GM21528 (cell line): ENCODE results near the gene ERG.

Experiments
- ATAC-seq: cut with Tn5 transposase; IDR thresholded peaks from one replicate; pipeline ENCODE4 v1.9.1; 2021; ENCODE audit warnings: mild to moderate bottlenecking, moderate library complexity; ENCODE audit not compliant: unreplicated experiment, low FRiP score

The ERG gene

GRCh38 chr21:38475519-38475918 is 22.8 kb downstream of the ERG start:
- no peak for ATAC-seq

DNA sequence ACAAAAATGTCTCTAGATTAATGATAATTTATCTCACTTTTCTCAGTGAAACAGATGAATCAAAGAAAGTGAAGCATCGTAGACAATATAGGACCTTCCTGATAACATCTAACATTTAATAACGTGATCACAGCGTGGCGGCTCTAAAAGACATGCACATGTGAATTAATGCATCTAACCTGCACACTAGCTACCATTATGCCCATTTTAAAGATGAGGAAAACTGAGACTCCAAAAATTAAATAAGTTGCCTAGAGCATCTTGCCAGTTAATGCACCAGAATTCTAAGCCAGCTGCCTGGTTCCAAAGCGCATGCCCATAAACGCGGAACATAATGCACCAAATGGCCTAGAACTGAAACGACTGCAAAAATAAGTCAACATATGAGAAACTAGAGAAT is 23.5 kb downstream of the ERG start:
- no peak for ATAC-seq

- ATAC-seq: no peak
These were observed 24.2 kb downstream of the ERG start for GRCh38 chr21:38474124-38474523.

- no peak for ATAC-seq
These were observed 25.7 kb downstream of the ERG start for GRCh38 chr21:38472412-38473108.

GRCh38 chr21:38471766-38472165 is 26.5 kb downstream of the ERG start:
- ATAC-seq: no peak

GRCh38 chr21:38470755-38471154 is 27.5 kb downstream of the ERG start:
- ATAC-seq: no peak

- no peak for ATAC-seq
These were observed 28.6 kb downstream of the ERG start for GRCh38 chr21:38469642-38470041.

GRCh38 chr21:38468989-38469388 is 29.3 kb downstream of the ERG start:
- no peak for ATAC-seq

DNA sequence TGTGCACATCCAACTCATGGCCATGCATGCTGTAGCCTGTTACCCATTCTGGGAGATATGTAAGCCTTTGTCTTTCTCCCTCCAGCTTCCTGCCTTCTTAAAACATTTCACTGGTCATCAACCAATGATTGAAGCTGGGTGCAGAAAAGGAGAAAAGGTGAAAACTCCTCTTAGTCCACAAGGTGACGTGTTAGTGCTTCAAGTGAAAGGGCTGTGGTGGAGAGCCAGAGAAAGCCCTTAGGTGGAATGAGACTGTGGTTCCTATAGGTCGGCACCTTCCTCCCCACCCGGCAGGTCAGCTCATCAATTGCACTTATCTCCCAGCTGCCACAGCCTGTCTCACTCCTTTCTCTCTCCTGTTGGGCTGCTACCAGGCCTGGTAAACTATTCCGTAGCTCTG is 30.4 kb downstream of the ERG start:
- ATAC-seq: no peak

DNA sequence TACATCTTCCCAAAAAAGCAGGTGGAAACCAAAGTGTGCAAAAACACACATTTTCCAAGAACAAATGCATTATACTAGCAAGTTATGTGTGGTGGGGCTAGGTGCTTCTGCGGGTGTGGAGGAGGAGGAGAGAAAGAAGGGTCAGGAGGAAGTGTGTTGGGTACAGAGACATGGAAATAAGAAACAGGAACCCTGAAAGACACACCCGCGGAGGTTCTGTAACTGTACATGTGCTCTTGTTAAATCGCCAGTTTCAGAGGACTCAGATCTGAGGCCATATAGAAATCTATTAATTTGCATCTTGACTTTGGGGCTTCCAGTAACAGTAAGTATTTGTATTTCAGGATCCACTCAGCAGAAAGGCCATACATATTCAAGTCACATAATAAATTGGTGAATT is 30.9 kb downstream of the ERG start:
- no peak for ATAC-seq

GRCh38 chr21:38460171-38460742 is 38.0 kb downstream of the ERG start:
- no peak for ATAC-seq

DNA sequence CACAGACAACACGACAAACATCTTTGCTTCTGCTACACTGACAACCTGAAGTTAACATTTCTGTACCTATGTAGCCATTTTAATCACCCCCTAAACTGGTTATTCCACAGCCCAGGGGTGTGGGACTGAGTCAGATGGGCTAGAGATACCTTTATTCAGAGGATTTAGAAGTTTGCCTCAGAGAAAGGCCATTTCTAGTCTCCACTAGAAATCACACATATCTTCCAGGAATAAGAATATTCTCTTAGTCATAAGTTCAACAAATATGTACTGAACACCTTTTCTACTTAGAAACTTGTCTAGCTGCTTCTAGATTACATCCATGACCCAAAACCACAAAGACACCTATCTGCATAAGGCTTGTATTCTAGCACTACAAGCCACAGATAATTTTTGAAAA is 38.8 kb downstream of the ERG start:
- no peak for ATAC-seq

DNA sequence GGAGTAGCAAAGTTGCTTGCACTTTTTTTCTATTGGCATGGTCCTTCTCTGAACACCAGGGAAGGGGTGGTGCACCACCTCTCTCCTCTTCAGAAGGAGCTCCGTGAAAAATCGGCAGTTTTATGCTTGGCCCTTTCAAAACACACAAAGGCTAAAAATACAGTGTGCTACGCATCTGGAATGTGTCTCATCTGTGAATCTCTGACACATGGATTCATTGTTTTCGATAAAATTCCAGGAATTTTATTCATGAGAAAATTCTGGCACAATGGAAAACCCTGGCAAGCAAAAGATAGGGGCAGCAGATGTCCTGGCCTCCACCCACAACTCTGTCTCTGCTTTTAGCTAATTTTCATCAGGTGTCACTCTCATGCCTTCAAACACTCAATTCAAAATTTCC is 42.9 kb downstream of the ERG start:
- no peak for ATAC-seq

- no peak for ATAC-seq
These were observed 43.6 kb downstream of the ERG start for GRCh38 chr21:38454702-38455101.

DNA sequence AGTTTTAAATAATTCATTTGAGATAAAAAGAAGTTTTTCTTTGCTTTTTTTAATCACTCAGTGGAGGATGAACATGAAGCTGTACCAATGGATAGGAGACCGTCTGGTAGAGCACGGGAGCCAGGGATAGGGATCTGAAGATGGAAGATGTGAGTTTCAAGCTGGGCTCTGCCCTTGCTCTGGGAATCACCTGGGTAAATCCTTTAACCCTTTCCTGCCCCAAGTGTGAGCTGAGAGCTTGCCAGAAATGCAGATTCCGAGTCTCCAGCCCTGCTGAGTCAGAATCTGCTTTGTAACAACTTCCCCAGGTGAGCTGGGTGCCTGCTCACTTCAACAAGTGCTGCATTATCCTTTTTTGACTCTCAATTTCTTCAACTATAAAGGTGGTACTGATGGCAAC is 44.1 kb downstream of the ERG start:
- ATAC-seq: no peak

DNA sequence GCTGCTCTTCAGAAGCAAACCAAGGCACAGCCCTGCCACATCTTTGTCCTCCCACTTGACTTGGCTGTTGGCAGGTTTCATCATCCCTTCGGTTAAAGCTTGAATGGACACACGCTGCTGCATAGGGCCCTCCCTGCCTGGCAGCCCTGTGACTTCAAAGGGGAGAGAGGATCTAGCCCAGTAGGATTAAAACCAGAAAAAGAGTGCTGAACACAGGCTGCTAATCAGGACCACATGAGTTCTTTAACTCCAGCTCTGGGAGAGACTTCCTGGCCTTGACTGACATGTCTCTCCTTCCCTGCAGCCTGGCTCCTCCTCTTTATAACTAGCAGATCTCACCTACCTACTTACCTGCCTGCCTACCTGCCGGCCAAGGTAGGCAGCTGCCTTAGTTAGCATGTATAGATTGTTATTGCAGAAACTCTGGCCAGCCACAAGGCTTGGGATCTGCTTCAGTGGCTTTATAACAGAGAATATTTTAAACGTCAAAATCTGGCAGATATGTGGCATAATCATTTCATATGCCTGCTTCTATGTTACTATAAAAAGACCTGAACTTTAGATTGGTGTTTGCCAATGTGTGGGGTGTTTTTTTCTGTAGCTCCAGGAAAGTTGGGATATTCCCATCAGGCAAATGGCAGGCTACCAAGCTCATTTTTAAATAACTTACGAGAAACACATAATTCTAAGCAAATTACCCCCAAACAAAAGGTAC is 49.4 kb downstream of the ERG start:
- ATAC-seq: no peak

DNA sequence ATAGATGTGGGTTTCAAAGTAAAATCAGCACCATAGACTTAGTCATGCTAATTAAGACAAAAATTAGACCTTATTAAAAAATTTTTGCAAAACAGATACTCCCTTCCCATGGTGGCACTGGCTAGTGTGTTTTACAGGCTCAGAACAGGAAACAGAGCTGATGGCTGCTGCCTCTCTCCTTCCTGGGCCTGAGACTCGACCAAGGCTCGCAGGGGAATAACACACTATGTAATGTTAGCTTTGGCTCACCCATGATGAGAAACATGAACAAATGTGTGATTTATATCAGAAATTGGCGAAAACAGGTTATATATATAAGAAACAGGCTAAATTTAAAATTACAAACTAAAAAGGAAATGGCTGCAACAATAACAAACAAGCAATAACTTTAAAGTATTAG is 50.7 kb downstream of the ERG start:
- ATAC-seq: no peak

DNA sequence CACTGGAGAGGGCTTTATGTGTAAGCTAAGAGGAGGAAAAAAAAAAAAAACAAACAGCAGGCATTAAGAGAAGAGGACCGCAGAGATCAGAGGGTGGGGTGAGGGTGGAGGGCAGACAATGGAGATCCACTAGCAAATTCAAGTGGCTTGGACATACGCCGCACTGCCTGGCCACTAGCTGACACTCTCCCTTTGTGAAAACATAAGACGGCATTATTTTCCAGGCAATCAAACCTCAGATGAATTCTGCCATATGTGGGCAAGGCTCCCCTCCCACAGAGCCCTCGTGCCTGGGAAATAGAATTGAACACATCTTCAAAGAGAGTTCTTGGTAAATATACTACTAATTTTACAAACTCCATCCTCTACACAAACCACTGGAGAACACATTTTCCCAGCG is 53.6 kb downstream of the ERG start:
- ATAC-seq: no peak

- ATAC-seq: no peak
These were observed 55.2 kb downstream of the ERG start for GRCh38 chr21:38443110-38443509.

GRCh38 chr21:38441153-38441552 is 57.1 kb downstream of the ERG start:
- ATAC-seq: no peak

DNA sequence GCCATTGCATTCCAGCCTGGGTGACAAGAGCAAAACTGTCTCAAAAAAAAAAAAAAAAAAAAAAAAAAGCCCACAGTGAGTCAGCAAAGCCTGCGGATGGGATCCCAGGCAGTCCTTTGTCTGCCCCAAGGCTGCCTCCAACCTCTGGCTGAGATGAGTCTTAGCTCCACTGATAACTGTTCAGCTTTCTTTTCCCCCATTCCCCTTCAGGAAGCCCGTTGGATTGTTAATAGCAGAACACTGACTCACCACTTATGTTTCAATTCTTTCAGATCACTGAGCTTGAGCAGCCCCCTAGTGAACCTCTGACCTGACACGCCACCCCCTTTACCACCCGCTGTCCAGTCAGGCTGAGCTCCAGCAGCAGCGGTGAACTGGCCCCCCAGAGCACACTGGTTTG is 57.5 kb downstream of the ERG start:
- no peak for ATAC-seq

- no peak for ATAC-seq
These were observed 58.3 kb downstream of the ERG start for GRCh38 chr21:38439957-38440356.
